Suprapubic skin (tissue), 4 donors: ENCODE data around the gene NCAPH2. TPM values are rescaled to one million over a fixed set of nuclear protein-coding genes. Genes with fewer than 3 reads are reported as not detected.
A peak's percentile ranks its signal among the peaks of the same experiment; 100 is the strongest.

ENCODE experiments used
- DNase-seq, 2 donors: peaks; one replicate each; pipeline ENCODE4 v3.0.0-alpha.2; 2019; ENCODE audit warnings: low spot score in 2 of 2
- H3K27ac ChIP-seq: fragments of 200-600 bp; sonication (generic); one replicate; pipeline ENCODE4 v1.5.1; 2019
- H3K27me3 ChIP-seq: fragments of 200-600 bp; sonication (generic); one replicate; pipeline ENCODE4 v1.5.1; 2019
- H3K36me3 ChIP-seq: fragments of 200-600 bp; sonication (generic); one replicate; pipeline ENCODE4 v1.5.1; 2019
- H3K4me1 ChIP-seq: fragments of 200-600 bp; sonication (generic); one replicate; pipeline ENCODE4 v1.5.1; 2019
- H3K4me3 ChIP-seq: fragments of 200-600 bp; sonication (generic); one replicate; pipeline ENCODE4 v1.5.1; 2019; ENCODE audit warnings: mild to moderate bottlenecking
- H3K9me3 ChIP-seq: fragments of 200-600 bp; sonication (generic); one replicate; pipeline ENCODE4 v1.5.1; 2019
- CTCF ChIP-seq, 2 donors: fragments of 200-600 bp in 1 of 2; fragments of 450-650 bp in 1 of 2; sonication (generic) in 1 of 2; IDR thresholded peaks; one replicate each; pipeline ENCODE4 v1.5.1; 2016 to 2019; ENCODE audit warnings: antibody characterized with exemption in 2 of 2, mild to moderate bottlenecking in 1 of 2, moderate library complexity in 1 of 2
- EP300 ChIP-seq: sonication (generic); formaldehyde crosslinking; IDR thresholded peaks from one replicate; pipeline ENCODE4 v1.6.1; 2017; ENCODE audit warnings: antibody characterized with exemption
- POLR2A ChIP-seq, 2 donors: fragments of 450-650 bp; IDR thresholded peaks; one replicate each; pipeline ENCODE4 v1.6.1; 2017; ENCODE audit warnings: antibody characterized with exemption in 2 of 2, mild to moderate bottlenecking in 2 of 2, moderate library complexity in 2 of 2
- POLR2AphosphoS5 ChIP-seq, 3 donors: sonication (generic); formaldehyde crosslinking; IDR thresholded peaks; one replicate each; pipeline ENCODE4 v1.6.1; 2017; ENCODE audit warnings: antibody characterized with exemption in 3 of 3
- WGBS: methylation state at CpG from one replicate; pipeline ENCODE4 v1.1.5; 2018; 5-methylcytosine and 5-hydroxymethylcytosine counted together
- total RNA-seq, 4 donors: library from RNA; depleted of rRNA; stranded (reverse); fragments of >200 nt; gene quantifications; one replicate each; pipeline ENCODE4 v1.1.0, GENCODE V29; 2016

The NCAPH2 gene
- total RNA-seq, 4 donors from 2014 or later: 39.6 to 51.9 (median 50.0) TPM

- Histone ChIP-seq H3K4me3 (no peak overlapping the region), H3K9me3 (no peaks in the 10 kb centered on the region), H3K27ac (no peak overlapping the region), H3K4me1 (peaks cover under 1% of the 10 kb centered on the region), H3K27me3 (no peaks in the 10 kb centered on the region), H3K36me3 (no peaks in the 10 kb centered on the region)
- TF ChIP-seq EP300 (no peak), POLR2AphosphoS5 (IDR thresholded peaks at IDR 0.05) (no peak), POLR2A (IDR thresholded peaks at IDR 0.05) (no peak)
- WGBS: 52% methylated on average over 5 of the region's 5 CpGs
- no peak for DNase-seq
Measured at GRCh38 chr22:50556703-50557102, 48.7 kb downstream of the NCAPH2 start.

- Histone ChIP-seq H3K9me3 (no peaks in the 10 kb centered on the region), H3K4me3 (no peak overlapping the region), H3K27me3 (no peaks in the 10 kb centered on the region), H3K4me1 (peaks cover 16% of the 10 kb centered on the region), H3K36me3 (no peaks in the 10 kb centered on the region), H3K27ac (no peak overlapping the region)
- WGBS: 55% methylated on average over 3 of the region's 3 CpGs
- DNase-seq: no peak
- TF ChIP-seq POLR2A (IDR thresholded peaks at IDR 0.05) (no peak), POLR2AphosphoS5 (IDR thresholded peaks at IDR 0.05) (no peak), EP300 (no peak), CTCF (IDR thresholded peaks at IDR 0.05) (no peak)
Measured at GRCh38 chr22:50560034-50560433, 52.0 kb downstream of the NCAPH2 start.

GRCh38 chr22:50561401-50562358 lies 53.7 kb downstream of the NCAPH2 start:
- Histone ChIP-seq H3K27ac (no peak overlapping the region), H3K4me3 (no peak overlapping the region), H3K9me3 (no peaks in the 10 kb centered on the region), H3K4me1 (peaks cover 16% of the 10 kb centered on the region), H3K36me3 (no peaks in the 10 kb centered on the region), H3K27me3 (no peaks in the 10 kb centered on the region)
- peak in 1 of 2 donors; percentile 72 for DNase-seq
- WGBS: 76% methylated on average over 28 of the region's 34 CpGs
- no peak for TF ChIP-seq EP300
- no peak for TF ChIP-seq CTCF (IDR thresholded peaks at IDR 0.05)
- no peak for TF ChIP-seq POLR2AphosphoS5 (IDR thresholded peaks at IDR 0.05)
- no peak for TF ChIP-seq POLR2A (IDR thresholded peaks at IDR 0.05)

- Histone ChIP-seq H3K4me3 (peak within 1 kb of the TSS; percentile 67), H3K36me3 (no peaks in the 10 kb centered on the region), H3K9me3 (no peaks in the 10 kb centered on the region), H3K27me3 (no peaks in the 10 kb centered on the region), H3K4me1 (peaks cover 16% of the 10 kb centered on the region), H3K27ac (peak within 1 kb of the TSS; percentile 69)
- peak; percentile 98 to 99 for DNase-seq
- WGBS: 14% methylated on average over 22 of the region's 61 CpGs
- TF ChIP-seq POLR2A (IDR thresholded peaks at IDR 0.05) (peak in 1 of 2 donors; percentile 29), EP300 (no peak), CTCF (IDR thresholded peaks at IDR 0.05) (peak; percentile 78 to 99), POLR2AphosphoS5 (IDR thresholded peaks at IDR 0.05) (peak in 2 of 3 donors; percentile 31 to 60)
Measured at GRCh38 chr22:50562523-50563412, 54.7 kb downstream of the NCAPH2 start, which contains the start of gene SYCE3. Gene SYCE3 (minus strand): TSS chr22:50562919. CDS start chr22:50556405, 6,514 bp downstream.

- no peak for TF ChIP-seq POLR2AphosphoS5 (IDR thresholded peaks at IDR 0.05)
- DNase-seq: no peak
- WGBS: 23% methylated on average over 15 of the region's 17 CpGs
Measured at GRCh38 chr22:50563413-50564160, 55.6 kb downstream of the NCAPH2 start.

More at GRCh38 chr22:50563413-50564160, 55.6 kb downstream of the NCAPH2 start:
- no peaks in the 10 kb centered on the region for H3K36me3 ChIP-seq
- H3K27ac ChIP-seq: peak overlapping the region; percentile 69
- no peaks in the 10 kb centered on the region for H3K9me3 ChIP-seq
- no peaks in the 10 kb centered on the region for H3K27me3 ChIP-seq
- H3K4me1 ChIP-seq: peaks cover 16% of the 10 kb centered on the region
- H3K4me3 ChIP-seq: peak overlapping the region; percentile 67
